Activated T-cell treated with anti-CD3 and anti-CD28 coated beads for 24 hours (primary cell): ENCODE measurements around the gene DSP.

Experiments
- DNase-seq: peaks from one replicate; pipeline ENCODE4 v3.0.0-alpha.2; 2020; ENCODE audit warnings: low read depth

The DSP gene

GRCh38 chr6:7538484-7538883 is 3.0 kb upstream of the DSP start:
- no peak for DNase-seq

GRCh38 chr6:7540595-7540994 is 876 bp upstream of the DSP start:
- DNase-seq: no peak

- no peak for DNase-seq
Measured at GRCh38 chr6:7542065-7542873, 798 bp downstream of the DSP start.

GRCh38 chr6:7542874-7543624 is 1.6 kb downstream of the DSP start:
- DNase-seq: no peak

- DNase-seq: no peak
Measured at GRCh38 chr6:7543789-7544424, 2.4 kb downstream of the DSP start.

GRCh38 chr6:7544597-7544996 is 3.1 kb downstream of the DSP start:
- no peak for DNase-seq

GRCh38 chr6:7545316-7546019 is 4.0 kb downstream of the DSP start:
- DNase-seq: no peak

- no peak for DNase-seq
Measured at GRCh38 chr6:7546020-7546369, 4.5 kb downstream of the DSP start.

- DNase-seq: no peak
Measured at GRCh38 chr6:7546383-7546782, 4.9 kb downstream of the DSP start.

- DNase-seq: no peak
Measured at GRCh38 chr6:7546896-7547295, 5.4 kb downstream of the DSP start.

- DNase-seq: no peak
Measured at GRCh38 chr6:7547315-7547714, 5.8 kb downstream of the DSP start.

- DNase-seq: no peak
Measured at GRCh38 chr6:7550433-7550801, 8.9 kb downstream of the DSP start.

GRCh38 chr6:7554533-7555275 is 13.2 kb downstream of the DSP start:
- no peak for DNase-seq

- DNase-seq: no peak
Measured at GRCh38 chr6:7555671-7556070, 14.2 kb downstream of the DSP start.

GRCh38 chr6:7556394-7557106 is 15.1 kb downstream of the DSP start:
- no peak for DNase-seq

GRCh38 chr6:7557652-7558051 is 16.2 kb downstream of the DSP start:
- no peak for DNase-seq

GRCh38 chr6:7558781-7559180 is 17.3 kb downstream of the DSP start:
- no peak for DNase-seq

GRCh38 chr6:7559196-7559595 is 17.7 kb downstream of the DSP start:
- no peak for DNase-seq

GRCh38 chr6:7559651-7560385 is 18.3 kb downstream of the DSP start:
- DNase-seq: no peak

- no peak for DNase-seq
Measured at GRCh38 chr6:7561153-7561964, 19.9 kb downstream of the DSP start.
